ENCODE measurements around the gene TMEM269. TPM values are rescaled to one million over a fixed set of nuclear protein-coding genes. Genes with fewer than 3 reads are reported as not detected.

The TMEM269 gene
- total RNA-seq, 1 donor: 0.09 TPM

GRCh38 chr1:42816585-42817439 lies 32.0 kb downstream of the TMEM269 start, which contains the start of the genes ERMAP and SVBP:
ERMAP (plus strand) TSS chr1:42817122; CDS start chr1:42830449, 13,327 bp downstream.
SVBP (minus strand) TSS chr1:42817397; CDS start chr1:42816544, 853 bp downstream.
- peak; percentile 82 for DNase-seq (ENCODE audit: low read depth)
- TF ChIP-seq CTCF (IDR thresholded peaks at IDR 0.05; ENCODE audit: insufficient read depth, low read length): no peak
- peak within 1 kb of the TSS; percentile 83 for H3K4me3 ChIP-seq (ENCODE audit: low read depth, low read length)

GRCh38 chr1:42817440-42817767 lies 32.6 kb downstream of the TMEM269 start:
- DNase-seq (ENCODE audit: low read depth): no peak
- H3K4me3 ChIP-seq (ENCODE audit: low read depth, low read length): peak overlapping the region; percentile 57
- no peak for TF ChIP-seq CTCF (IDR thresholded peaks at IDR 0.05; ENCODE audit: insufficient read depth, low read length)

GRCh38 chr1:42817976-42818375 lies 33.2 kb downstream of the TMEM269 start:
- H3K4me3 ChIP-seq (ENCODE audit: low read depth, low read length): peak overlapping the region; percentile 57
- no peak for DNase-seq (ENCODE audit: low read depth)
- TF ChIP-seq CTCF (IDR thresholded peaks at IDR 0.05; ENCODE audit: insufficient read depth, low read length): no peak

- DNase-seq (ENCODE audit: low read depth): no peak
- H3K4me3 ChIP-seq (ENCODE audit: low read depth, low read length): no peak overlapping the region
- TF ChIP-seq CTCF (IDR thresholded peaks at IDR 0.05; ENCODE audit: insufficient read depth, low read length): no peak
Observed at GRCh38 chr1:42820813-42821212, 36.0 kb downstream of the TMEM269 start.

GRCh38 chr1:42821690-42822089 lies 36.9 kb downstream of the TMEM269 start:
- no peak overlapping the region for H3K4me3 ChIP-seq (ENCODE audit: low read depth, low read length)
- TF ChIP-seq CTCF (IDR thresholded peaks at IDR 0.05; ENCODE audit: insufficient read depth, low read length): no peak

GRCh38 chr1:42822800-42823392 lies 38.1 kb downstream of the TMEM269 start:
- peak; percentile 58 for DNase-seq (ENCODE audit: low read depth)
- no peak overlapping the region for H3K4me3 ChIP-seq (ENCODE audit: low read depth, low read length)

More at GRCh38 chr1:42821690-42822089, 36.9 kb downstream of the TMEM269 start:
- DNase-seq (ENCODE audit: low read depth): no peak

More at GRCh38 chr1:42822800-42823392, 38.1 kb downstream of the TMEM269 start:
- TF ChIP-seq CTCF (IDR thresholded peaks at IDR 0.05; ENCODE audit: insufficient read depth, low read length): no peak
